Neuron (in vitro differentiated cells): ENCODE results near the gene BIRC3.

Source experiments
- H2AFZ ChIP-seq: one replicate; pipeline ENCODE4 v1.6.1; 2013; ENCODE audit warnings: low read depth, mild to moderate bottlenecking, inconsistent platforms, low read length, moderate library complexity
- H3K27me3 ChIP-seq: one replicate; pipeline ENCODE4 v1.6.1; 2013; ENCODE audit warnings: low read length; ENCODE audit not compliant: insufficient read depth
- H3K36me3 ChIP-seq: one replicate; pipeline ENCODE4 v1.6.1; 2013; ENCODE audit warnings: low read length; ENCODE audit not compliant: insufficient read depth
- H3K4me1 ChIP-seq: one replicate; pipeline ENCODE4 v1.6.1; 2013; ENCODE audit warnings: low read length; ENCODE audit not compliant: insufficient read depth
- H3K4me3 ChIP-seq: 2 replicates; pipeline ENCODE4 v1.5.1; 2013; ENCODE audit warnings: mild to moderate bottlenecking, low read length, moderate library complexity
- H3K9me3 ChIP-seq: one replicate; pipeline ENCODE4 v1.6.1; 2013; ENCODE audit warnings: low read length

The BIRC3 gene

DNA sequence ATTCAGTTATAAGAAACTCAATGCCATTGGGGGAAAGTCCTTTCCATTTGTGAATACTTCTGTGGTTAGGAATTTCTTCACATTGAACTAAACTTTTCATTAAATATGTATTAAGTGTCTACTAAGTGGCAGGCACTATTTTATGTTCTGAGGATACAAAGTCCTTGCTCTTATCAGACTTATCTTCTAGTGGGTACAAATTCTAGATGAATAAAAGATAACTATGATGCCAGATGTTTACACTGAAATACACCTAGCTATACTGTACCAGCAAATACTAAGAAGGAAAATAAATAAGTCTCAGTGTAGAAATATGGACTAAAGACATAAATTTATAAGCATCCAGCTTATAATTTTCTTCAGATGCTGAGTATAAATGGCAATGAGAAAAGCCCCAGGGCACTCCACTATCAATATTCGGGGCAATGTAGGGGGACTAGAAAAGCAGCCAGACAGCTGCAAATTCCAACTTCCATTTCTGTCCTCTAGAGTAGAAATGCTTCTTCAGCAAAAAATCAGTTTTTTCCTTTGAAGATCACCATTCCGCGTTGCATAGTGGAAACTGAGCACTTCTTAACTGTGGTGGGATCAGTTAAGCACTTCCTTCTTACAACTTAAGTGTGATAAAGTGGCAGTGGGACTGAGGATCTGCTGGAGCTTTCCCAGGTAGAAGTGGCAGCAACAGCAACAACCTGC lies 11.8 kb upstream of the BIRC3 start:
- Histone ChIP-seq H3K4me3 (no peak overlapping the region), H3K4me1 (no peaks in the 10 kb centered on the region), H3K27me3 (no peaks in the 10 kb centered on the region), H3K36me3 (no peaks in the 10 kb centered on the region), H3K9me3 (no peaks in the 10 kb centered on the region), H2AFZ (no peak overlapping the region)

DNA sequence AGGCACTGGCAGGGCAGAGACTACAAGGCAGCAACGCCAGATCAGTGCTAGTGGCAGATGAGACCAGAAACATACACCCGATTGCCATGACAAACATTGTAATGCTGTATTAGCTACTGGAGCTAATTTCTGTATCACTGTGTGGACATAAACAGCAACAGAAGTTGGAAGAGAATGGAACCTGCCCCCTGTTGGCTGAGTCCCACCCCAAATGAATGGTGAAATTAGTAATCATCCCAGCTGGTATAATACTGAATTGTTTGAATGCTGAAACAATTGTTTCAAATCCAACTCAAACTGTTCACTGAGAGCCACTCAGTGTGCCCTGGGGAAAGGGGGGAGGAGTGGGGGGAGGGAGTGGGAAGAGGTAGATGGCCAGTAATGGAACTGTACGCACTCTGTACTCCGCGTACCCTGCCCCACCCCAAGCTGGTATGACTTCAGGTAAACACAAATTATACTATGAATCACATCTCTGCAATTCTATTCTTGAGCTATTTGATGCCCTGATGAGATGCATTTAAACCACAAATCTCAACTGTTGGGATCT lies 11.2 kb upstream of the BIRC3 start:
- no peaks in the 10 kb centered on the region for H3K36me3 ChIP-seq
- H3K4me1 ChIP-seq, result no peaks in the 10 kb centered on the region
- no peaks in the 10 kb centered on the region for H3K27me3 ChIP-seq
- no peak overlapping the region for H2AFZ ChIP-seq
- no peak overlapping the region for H3K4me3 ChIP-seq
- no peaks in the 10 kb centered on the region for H3K9me3 ChIP-seq

DNA sequence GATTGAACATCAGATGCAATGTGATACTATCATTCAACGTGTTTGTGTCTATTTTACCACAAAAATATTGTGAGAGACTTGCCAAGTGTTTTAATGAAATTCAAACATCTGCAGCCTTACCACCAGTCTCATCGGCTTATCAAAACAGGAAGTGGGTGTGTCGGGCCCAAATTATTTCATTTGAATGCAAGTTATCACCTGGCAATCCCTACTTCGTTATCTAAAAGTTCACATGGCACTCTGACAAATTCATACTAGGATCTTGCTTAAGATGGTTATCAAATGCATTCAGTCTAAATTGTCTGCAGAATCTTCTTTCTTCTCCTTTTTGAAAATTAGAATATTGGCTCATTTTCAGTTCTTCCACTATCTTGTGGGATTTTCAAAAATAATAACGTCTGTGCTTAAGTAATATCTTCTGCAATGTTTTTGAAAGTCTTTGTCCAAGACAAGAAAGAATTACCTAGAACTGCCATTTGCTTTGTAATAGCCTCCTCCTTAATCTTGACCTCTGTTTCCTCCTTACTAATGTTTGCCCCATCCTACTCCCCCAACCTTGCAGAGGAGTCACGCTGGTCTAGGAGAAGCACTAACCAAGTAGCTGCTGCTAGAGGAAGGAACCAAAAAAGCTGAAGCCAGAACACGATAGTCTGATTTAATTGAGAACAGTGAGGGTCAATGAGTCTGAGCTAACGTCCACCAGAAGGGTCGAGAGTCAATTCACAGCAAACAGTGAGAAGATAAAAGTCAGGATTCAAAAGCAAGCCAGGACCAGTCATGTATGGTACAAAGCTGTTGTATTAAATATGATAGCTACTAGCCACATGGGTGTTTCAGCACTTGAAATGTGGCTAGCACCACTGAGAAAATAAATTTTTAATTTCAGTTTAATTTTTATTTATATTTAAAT lies 10.2 kb upstream of the BIRC3 start:
- H3K9me3 ChIP-seq, result no peaks in the 10 kb centered on the region
- no peaks in the 10 kb centered on the region for H3K36me3 ChIP-seq
- no peaks in the 10 kb centered on the region for H3K27me3 ChIP-seq
- H2AFZ ChIP-seq, result no peak overlapping the region
- H3K4me1 ChIP-seq, result no peaks in the 10 kb centered on the region
- H3K4me3 ChIP-seq, result no peak overlapping the region

DNA sequence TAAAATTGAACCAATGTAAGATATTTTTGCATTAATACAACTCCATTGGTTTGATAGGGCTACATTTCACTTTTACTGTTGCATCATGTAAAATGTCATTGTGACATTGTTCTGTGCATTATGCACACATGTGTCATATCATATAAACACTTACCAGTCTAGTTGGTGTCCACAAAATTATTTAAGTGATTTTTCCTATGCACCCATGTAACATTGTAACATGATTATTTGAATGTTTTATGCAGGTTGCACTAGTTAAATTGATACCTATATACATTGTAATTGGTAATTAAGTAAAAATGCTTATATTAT lies 9.6 kb upstream of the BIRC3 start:
- Histone ChIP-seq H3K27me3 (no peaks in the 10 kb centered on the region), H3K36me3 (no peaks in the 10 kb centered on the region), H3K4me1 (no peaks in the 10 kb centered on the region), H2AFZ (no peak overlapping the region), H3K9me3 (no peaks in the 10 kb centered on the region), H3K4me3 (no peak overlapping the region)

DNA sequence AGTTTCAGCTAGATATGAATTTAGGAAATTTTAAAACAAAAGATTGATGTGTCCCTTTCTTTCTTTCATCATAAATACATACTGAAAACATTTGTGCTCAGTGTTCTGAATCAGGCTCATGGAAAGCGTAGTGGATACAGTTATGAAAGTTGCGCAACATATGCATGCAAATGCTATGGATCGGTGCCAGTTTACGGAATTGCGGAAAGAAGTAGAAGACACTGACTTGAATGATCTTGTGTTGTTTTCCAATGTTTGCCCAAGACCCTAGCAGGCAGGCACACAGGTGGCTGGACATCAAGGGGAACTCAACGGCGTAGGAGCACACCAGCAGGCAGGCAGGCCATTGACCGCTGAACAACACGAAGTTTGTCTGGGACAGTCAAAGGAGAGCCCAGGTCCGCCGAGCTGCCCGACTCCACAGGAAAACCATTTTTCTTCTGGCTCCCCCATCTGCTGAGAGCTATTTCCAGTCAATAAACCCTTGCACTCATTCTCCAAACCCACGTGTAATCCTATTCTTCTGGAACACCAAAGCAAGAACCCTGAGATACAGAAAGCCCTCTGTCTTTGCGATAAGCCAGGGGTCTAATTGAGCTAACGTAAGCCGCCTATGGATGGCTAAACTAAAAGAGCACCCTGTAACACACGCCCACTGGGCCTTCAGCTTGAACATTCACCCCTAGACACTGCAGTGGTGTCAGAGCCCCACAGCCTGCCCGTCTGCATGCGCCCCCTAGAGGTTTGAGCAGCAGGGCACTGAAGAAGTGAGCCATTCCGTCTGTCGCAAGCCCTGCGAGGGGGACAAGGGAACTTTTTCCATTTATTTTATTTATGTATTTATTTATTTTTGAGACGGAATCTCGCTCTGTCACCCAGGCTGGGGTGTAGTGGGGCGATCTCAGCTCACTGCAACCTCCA lies 7.4 kb upstream of the BIRC3 start:
- no peaks in the 10 kb centered on the region for H3K4me1 ChIP-seq
- no peaks in the 10 kb centered on the region for H3K27me3 ChIP-seq
- H3K9me3 ChIP-seq, result no peaks in the 10 kb centered on the region
- no peak overlapping the region for H2AFZ ChIP-seq
- H3K36me3 ChIP-seq, result no peaks in the 10 kb centered on the region
- H3K4me3 ChIP-seq, result no peak overlapping the region

DNA sequence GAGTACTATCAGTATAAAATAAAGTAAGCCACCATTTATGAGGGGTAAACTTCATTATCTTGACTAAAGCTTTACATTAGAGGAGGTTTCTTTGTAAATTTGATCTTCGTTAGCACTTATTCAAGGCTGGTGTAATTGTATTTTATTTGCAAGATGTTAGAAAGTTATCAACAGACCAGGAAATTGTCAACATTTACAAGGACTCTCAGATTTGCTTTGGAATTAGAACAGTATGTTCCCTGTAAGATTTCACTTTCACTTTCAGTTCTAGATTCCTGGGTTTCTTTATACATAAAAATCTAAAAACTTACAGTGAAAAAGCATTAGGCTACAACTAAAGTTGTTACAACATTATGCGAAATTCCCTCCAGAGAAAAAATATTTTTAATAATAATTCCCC lies 4.6 kb upstream of the BIRC3 start:
- Histone ChIP-seq H3K27me3 (peaks cover 4% of the 10 kb centered on the region), H3K36me3 (no peaks in the 10 kb centered on the region), H3K4me1 (no peaks in the 10 kb centered on the region), H2AFZ (no peak overlapping the region), H3K4me3 (no peak overlapping the region), H3K9me3 (no peaks in the 10 kb centered on the region)

DNA sequence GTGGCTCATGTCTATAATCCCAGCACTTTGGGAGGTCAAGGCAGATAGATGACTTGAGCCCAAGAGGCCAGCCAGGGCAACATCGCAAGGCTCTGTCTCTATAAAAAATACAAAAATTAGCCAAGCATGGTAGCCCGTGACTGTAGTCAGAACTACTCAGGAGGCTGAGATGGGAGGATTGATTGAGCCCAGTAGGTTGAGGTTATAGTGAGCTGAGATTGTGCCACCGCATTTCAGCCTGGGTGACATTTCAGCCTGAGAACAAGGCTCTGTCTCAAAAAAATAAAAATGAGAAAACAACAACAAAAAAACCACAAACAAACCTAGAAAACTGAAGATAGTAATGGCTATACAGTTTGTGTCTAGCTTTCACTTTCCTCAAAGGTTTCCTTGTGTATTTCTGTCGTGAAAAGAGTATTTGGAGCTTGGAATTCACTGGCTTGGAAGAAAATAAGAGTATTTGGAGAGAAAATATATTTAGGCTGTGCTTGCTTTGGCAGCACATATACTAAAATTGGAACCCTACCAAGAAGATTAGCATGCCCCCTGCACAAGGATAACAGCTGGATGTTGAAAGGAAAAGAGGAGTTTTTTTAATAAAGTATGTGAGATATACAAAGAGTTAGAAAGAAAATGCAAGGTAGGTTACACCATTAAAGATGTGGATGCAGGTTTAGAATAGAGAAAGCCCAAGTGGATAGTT lies 3.9 kb upstream of the BIRC3 start:
- H3K9me3 ChIP-seq, result no peaks in the 10 kb centered on the region
- no peak overlapping the region for H3K4me3 ChIP-seq
- H3K36me3 ChIP-seq, result no peaks in the 10 kb centered on the region
- H3K27me3 ChIP-seq, result peaks cover 4% of the 10 kb centered on the region
- no peaks in the 10 kb centered on the region for H3K4me1 ChIP-seq
- H2AFZ ChIP-seq, result no peak overlapping the region

DNA sequence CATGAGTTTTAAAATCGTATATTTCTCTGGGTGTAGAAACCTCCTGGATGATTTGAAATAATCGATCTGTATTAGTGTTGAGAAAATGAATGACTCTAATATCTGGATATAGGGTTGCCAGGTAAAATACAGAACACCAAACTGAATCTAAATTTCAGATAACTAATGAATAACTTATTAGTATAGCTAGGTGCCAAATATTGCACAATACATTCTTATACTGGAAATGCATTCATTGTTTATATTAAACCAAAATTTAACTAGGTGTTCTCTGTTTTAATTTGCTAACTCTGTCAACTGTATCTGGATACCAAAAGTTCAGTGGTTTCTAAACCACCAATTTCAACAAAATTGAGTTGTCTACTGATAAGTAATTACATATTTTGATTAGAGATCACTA lies 2.5 kb upstream of the BIRC3 start:
- Histone ChIP-seq H3K4me1 (no peaks in the 10 kb centered on the region), H3K4me3 (no peak overlapping the region), H2AFZ (no peak overlapping the region), H3K36me3 (no peaks in the 10 kb centered on the region), H3K27me3 (peaks cover 4% of the 10 kb centered on the region), H3K9me3 (no peaks in the 10 kb centered on the region)

DNA sequence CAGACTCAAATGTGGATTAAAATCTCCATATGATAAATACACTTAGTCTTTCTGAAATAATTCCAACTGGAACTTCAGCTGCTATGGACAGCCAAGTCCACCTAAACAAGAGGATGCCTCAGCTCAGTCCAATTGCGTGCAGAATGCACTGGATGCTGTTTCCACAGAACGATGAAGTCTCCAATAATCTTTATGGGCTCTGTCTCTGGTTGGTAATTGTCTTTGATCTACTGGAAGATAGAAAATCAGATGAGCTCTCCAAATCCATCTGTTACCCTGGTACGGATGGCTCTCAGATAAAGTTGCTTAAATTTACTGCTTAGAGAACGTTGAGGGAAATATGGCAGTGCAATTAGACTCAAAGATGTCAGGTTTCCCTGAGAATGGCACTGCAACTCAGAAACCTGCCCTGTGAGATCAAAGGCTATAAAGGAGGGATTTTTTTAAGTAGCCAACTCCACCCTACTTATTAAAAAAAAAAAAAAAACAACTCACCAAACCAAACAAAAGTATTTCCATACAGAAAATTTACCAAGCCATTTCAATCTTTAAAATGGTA lies 859 bp upstream of the BIRC3 start:
- H3K36me3 ChIP-seq, result no peaks in the 10 kb centered on the region
- H3K27me3 ChIP-seq, result peaks cover 4% of the 10 kb centered on the region
- no peaks in the 10 kb centered on the region for H3K9me3 ChIP-seq
- no peak overlapping the region for H3K4me3 ChIP-seq
- H3K4me1 ChIP-seq, result no peaks in the 10 kb centered on the region
- no peak overlapping the region for H2AFZ ChIP-seq

DNA sequence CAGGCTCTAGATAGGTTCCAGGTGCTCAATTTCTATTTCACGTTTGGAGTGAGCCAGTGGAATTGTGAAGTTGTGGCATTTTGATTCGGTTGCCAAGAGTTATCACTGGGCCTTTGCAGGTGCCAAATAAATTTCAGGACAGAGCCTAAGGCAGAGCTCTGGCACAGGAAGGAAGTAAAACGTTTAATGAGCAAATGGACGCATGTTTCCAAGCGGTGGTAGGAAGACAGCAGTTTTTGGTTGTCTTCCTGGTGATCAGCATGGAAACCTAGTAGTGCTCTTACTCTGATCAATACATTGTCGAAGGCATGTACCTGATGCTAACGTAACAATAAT lies 452 bp downstream of the BIRC3 start:
- no peaks in the 10 kb centered on the region for H3K4me1 ChIP-seq
- no peak overlapping the region for H3K4me3 ChIP-seq

DNA sequence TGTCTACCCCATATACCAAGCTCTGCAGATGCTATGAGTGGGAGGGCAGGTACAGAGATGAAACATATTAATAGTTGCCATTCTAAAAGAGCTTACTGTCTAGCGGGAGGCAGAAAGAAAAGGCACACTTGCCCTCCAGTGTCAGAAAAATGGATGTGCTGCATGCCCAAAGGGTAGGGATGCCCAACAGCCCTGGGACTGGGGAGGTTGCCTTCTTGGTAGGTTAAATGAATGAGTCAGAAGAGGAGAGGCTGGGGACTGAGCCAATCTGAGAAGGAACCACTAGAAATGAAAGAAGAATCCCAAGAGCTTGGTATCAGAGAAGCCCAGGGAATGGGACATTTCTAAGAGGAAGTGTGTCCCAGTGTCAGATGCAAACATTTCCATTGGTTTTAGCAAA lies 1.2 kb downstream of the BIRC3 start:
- Histone ChIP-seq H3K27me3 (peaks cover 4% of the 10 kb centered on the region), H3K4me1 (no peaks in the 10 kb centered on the region), H2AFZ (no peak overlapping the region), H3K9me3 (no peaks in the 10 kb centered on the region), H3K36me3 (no peaks in the 10 kb centered on the region), H3K4me3 (no peak overlapping the region)

More for the DNA sequence above, 452 bp downstream of the BIRC3 start:
- peaks cover 4% of the 10 kb centered on the region for H3K27me3 ChIP-seq
- H3K36me3 ChIP-seq, result no peaks in the 10 kb centered on the region
- no peaks in the 10 kb centered on the region for H3K9me3 ChIP-seq
- H2AFZ ChIP-seq, result no peak overlapping the region

DNA sequence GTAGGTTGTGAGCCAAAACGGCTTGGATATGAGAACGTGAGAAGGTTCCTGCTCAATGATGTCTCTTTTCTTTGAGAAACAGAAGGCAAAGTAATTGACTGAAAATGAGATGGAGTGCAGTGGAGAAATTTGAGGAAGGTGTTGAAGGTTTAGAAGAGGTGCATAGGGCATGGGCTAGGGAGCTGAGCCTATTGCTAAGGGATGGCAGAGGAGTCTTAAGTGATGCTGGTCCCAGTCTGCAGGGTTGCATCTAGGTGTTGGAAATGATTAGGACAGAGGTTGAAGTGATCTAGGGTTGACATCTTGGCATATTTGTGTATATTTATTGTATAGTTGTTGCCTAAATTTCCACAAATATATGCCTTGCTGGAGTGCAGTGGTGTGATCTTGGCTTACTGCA lies 2.3 kb downstream of the BIRC3 start:
- no peak overlapping the region for H2AFZ ChIP-seq
- no peaks in the 10 kb centered on the region for H3K9me3 ChIP-seq
- H3K36me3 ChIP-seq, result no peaks in the 10 kb centered on the region
- H3K4me3 ChIP-seq, result no peak overlapping the region
- peaks cover 4% of the 10 kb centered on the region for H3K27me3 ChIP-seq
- no peaks in the 10 kb centered on the region for H3K4me1 ChIP-seq
